HUES48 (cell line): ENCODE results near the gene POGZ.

Experiments
- H3K27ac ChIP-seq: one replicate; pipeline ENCODE4 v1.7.0; 2013; ENCODE audit warnings: low read depth, low read length, inconsistent platforms
- H3K27me3 ChIP-seq: 2 replicates; pipeline ENCODE4 v1.6.1; 2013; ENCODE audit warnings: mild to moderate bottlenecking, low read length; ENCODE audit not compliant: control insufficient read depth, insufficient read depth
- H3K36me3 ChIP-seq: 2 replicates; pipeline ENCODE4 v1.6.1; 2013; ENCODE audit warnings: low read length; ENCODE audit not compliant: control insufficient read depth, insufficient read depth
- H3K4me1 ChIP-seq: 2 replicates; pipeline ENCODE4 v1.6.1; 2013; ENCODE audit warnings: mild to moderate bottlenecking, low read length; ENCODE audit not compliant: control insufficient read depth, insufficient read depth
- H3K4me3 ChIP-seq: 2 replicates; pipeline ENCODE4 v1.5.1; 2013; ENCODE audit warnings: mild to moderate bottlenecking, low read depth, low read length
- H3K9ac ChIP-seq: 2 replicates; pipeline ENCODE4 v1.6.1; 2013; ENCODE audit warnings: mild to moderate bottlenecking, low read depth, low read length, moderate library complexity
- H3K9me3 ChIP-seq: 2 replicates; pipeline ENCODE4 v1.6.1; 2013; ENCODE audit warnings: low read length; ENCODE audit not compliant: control insufficient read depth, insufficient read depth

POGZ gene

DNA sequence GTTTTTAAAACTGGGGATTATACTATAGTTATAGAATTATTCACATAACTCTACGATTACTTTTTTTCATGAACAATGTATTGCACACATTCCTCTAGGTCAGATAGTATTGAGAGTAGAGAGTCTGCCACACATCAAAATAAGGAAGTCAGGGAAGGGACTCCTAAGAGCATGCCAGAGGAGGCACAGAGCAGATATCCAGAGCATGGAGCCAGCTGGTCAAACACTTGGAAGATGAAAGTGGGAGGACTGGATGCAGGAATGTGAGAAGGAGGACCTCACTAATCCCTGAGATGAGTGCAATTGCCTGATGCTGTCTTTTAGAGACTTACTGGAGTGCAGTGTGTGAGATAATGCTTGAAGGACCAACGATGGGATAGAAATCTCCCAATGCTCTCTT is 102.6 kb downstream of the POGZ start:
- Histone ChIP-seq H3K4me3 (no peak overlapping the region), H3K9ac (no peak overlapping the region), H3K27me3 (no peaks in the 10 kb centered on the region), H3K36me3 (no peaks in the 10 kb centered on the region), H3K27ac (no peak overlapping the region), H3K4me1 (no peaks in the 10 kb centered on the region), H3K9me3 (peaks cover 10% of the 10 kb centered on the region)
